Liver (tissue), 9 donors: ENCODE results near the gene LAMA5. TPM values are rescaled to one million over a fixed set of nuclear protein-coding genes. Genes with fewer than 3 reads are reported as not detected.

Source experiments
- DNase-seq: peaks from one replicate; pipeline ENCODE4 v3.0.0-alpha.2; 2017; ENCODE audit warnings: low spot score
- H3K27ac ChIP-seq, 2 donors: one replicate each; pipeline ENCODE4 v1.7.0; 2013; ENCODE audit warnings: inconsistent platforms in 2 of 2, low read length in 2 of 2, control low read depth in 1 of 2, low read depth in 1 of 2, mild to moderate bottlenecking in 1 of 2
- H3K27me3 ChIP-seq, 4 donors: one replicate each; pipeline versions ENCODE4 v1.6.1 to v1.7.0; 2013; ENCODE audit warnings: low read length in 3 of 4, inconsistent platforms in 1 of 4, mild to moderate bottlenecking in 1 of 4, moderate library complexity in 1 of 4; ENCODE audit not compliant: control insufficient read depth in 4 of 4, insufficient read depth in 4 of 4
- H3K36me3 ChIP-seq, 4 donors: one replicate each; pipeline versions ENCODE4 v1.6.1 to v1.7.0; 2013; ENCODE audit warnings: low read length in 3 of 4, mild to moderate bottlenecking in 3 of 4, low read depth in 1 of 4, moderate library complexity in 1 of 4; ENCODE audit not compliant: control insufficient read depth in 4 of 4, insufficient read depth in 3 of 4
- H3K4me1 ChIP-seq, 4 donors: one replicate each; pipeline versions ENCODE4 v1.6.1 to v1.7.0; 2013; ENCODE audit warnings: low read length in 3 of 4, mild to moderate bottlenecking in 3 of 4, moderate library complexity in 1 of 4; ENCODE audit not compliant: control insufficient read depth in 4 of 4, insufficient read depth in 4 of 4
- H3K4me3 ChIP-seq, 3 donors: one replicate each; pipeline versions ENCODE4 v1.6.1 to v1.7.0; 2013; ENCODE audit warnings: low read length in 3 of 3, control low read depth in 1 of 3, low read depth in 1 of 3, mild to moderate bottlenecking in 1 of 3
- H3K9ac ChIP-seq, 2 donors: one replicate each; pipeline ENCODE4 v1.7.0; 2013; ENCODE audit warnings: low read length in 2 of 2, mild to moderate bottlenecking in 2 of 2, moderate library complexity in 2 of 2, control low read depth in 1 of 2, low read depth in 1 of 2
- H3K9me3 ChIP-seq, 4 donors: one replicate each; pipeline versions ENCODE4 v1.6.1 to v1.7.0; 2013; ENCODE audit warnings: low read length in 3 of 4; ENCODE audit not compliant: control insufficient read depth in 4 of 4
- ATF3 ChIP-seq: IDR thresholded peaks from 2 replicates; pipeline ENCODE4 v1.6.1; 2016; ENCODE audit warnings: antibody characterized with exemption
- CTCF ChIP-seq: fragments of 150-350 bp; IDR thresholded peaks from 2 replicates; pipeline ENCODE4 v1.5.1; 2017; ENCODE audit warnings: improper control_type of control experiment, low read depth, low read length; ENCODE audit not compliant: missing input control
- FOXA2 ChIP-seq: IDR thresholded peaks from 2 replicates; pipeline ENCODE4 v1.6.1; 2016; ENCODE audit warnings: antibody characterized with exemption
- GABPA ChIP-seq, 2 donors: IDR thresholded peaks in 1 of 2; conservative IDR thresholded peaks in 1 of 2; 2 replicates each; pipeline ENCODE4 v1.6.1; 2016; ENCODE audit warnings: antibody characterized with exemption in 2 of 2, mild to moderate bottlenecking in 1 of 2, moderate library complexity in 1 of 2
- HNF4A ChIP-seq, 2 donors: conservative IDR thresholded peaks; 2 replicates each; pipeline ENCODE4 v1.6.1; 2016; ENCODE audit warnings: antibody characterized with exemption in 2 of 2, mild to moderate bottlenecking in 2 of 2
- HNF4G ChIP-seq: IDR thresholded peaks from 2 replicates; pipeline ENCODE4 v1.6.1; 2016; ENCODE audit warnings: antibody characterized with exemption
- JUND ChIP-seq, 2 donors: IDR thresholded peaks; 2 replicates each; pipeline ENCODE4 v1.6.1; 2016; ENCODE audit warnings: antibody characterized with exemption in 2 of 2
- RAD21 ChIP-seq, 2 donors: IDR thresholded peaks; 2 replicates each; pipeline ENCODE4 v1.6.1; 2016; ENCODE audit warnings: antibody characterized with exemption in 2 of 2, mild to moderate bottlenecking in 2 of 2
- RXRA ChIP-seq, 2 donors: IDR thresholded peaks; 2 replicates each; pipeline ENCODE4 v1.6.1; 2017 to 2018; ENCODE audit warnings: antibody characterized with exemption in 2 of 2, mild to moderate bottlenecking in 1 of 2
- SP1 ChIP-seq: IDR thresholded peaks from 2 replicates; pipeline ENCODE4 v1.6.1; 2018; ENCODE audit warnings: antibody characterized with exemption, mild to moderate bottlenecking
- YY1 ChIP-seq: IDR thresholded peaks from 2 replicates; pipeline ENCODE4 v1.6.1; 2016; ENCODE audit warnings: antibody characterized with exemption, mild to moderate bottlenecking
- WGBS: extraction: QIAGEN DNeasy Blood & Tissue Kit; methylation state at CpG from one replicate; pipeline ENCODE4 v1.1.7; 2013; 5-methylcytosine and 5-hydroxymethylcytosine counted together
- polyA plus RNA-seq, 2 donors: library from polyadenylated mRNA; stranded (reverse) in 1 of 2; unstranded in 1 of 2; fragments of 200-250 nt in 1 of 2; fragments of >200 nt in 1 of 2; fragmentation: Nextera tagmentation in 1 of 2; extraction: Ambion mirVana in 1 of 2; gene quantifications; one replicate each; pipeline versions ENCODE4 v1.2.1 to v1.2.3, GENCODE V29; 2013 to 2015
- total RNA-seq, 2 donors: library from RNA; depleted of rRNA; stranded (reverse); fragments of >200 nt; gene quantifications; one replicate each; pipeline ENCODE4 v1.2.3, GENCODE V29; 2014
- donor health status: healthy.
- donor health status: healthy.
- donor health status: healthy.
- donor health status: healthy.
- donor health status: healthy.

The LAMA5 gene
- total and polyA plus RNA-seq, 4 donors, result 3.6 to 40.2 (median 13.7) TPM

GRCh38 chr20:62392077-62392418 lies 24.9 kb upstream of the LAMA5 start:
- H3K36me3 ChIP-seq, result peaks cover 0 to 15% (median 4%) of the 10 kb centered on the region in 4 donors
- H3K4me1 ChIP-seq, result peaks cover 8 to 35% (median 28%) of the 10 kb centered on the region in 4 donors
- H3K27me3 ChIP-seq, result no peaks in the 10 kb centered on the region
- H3K9ac ChIP-seq, result no peak overlapping the region
- 95% methylated on average over 10 of the region's 10 CpGs for WGBS
- no peak overlapping the region for H3K4me3 ChIP-seq
- H3K27ac ChIP-seq, result no peak overlapping the region
- no peaks in the 10 kb centered on the region for H3K9me3 ChIP-seq
- TF ChIP-seq RAD21 (IDR thresholded peaks at IDR 0.05), result no peak
- TF ChIP-seq JUND (IDR thresholded peaks at IDR 0.05), result no peak
- no peak for TF ChIP-seq FOXA2
- TF ChIP-seq HNF4G, result no peak
- TF ChIP-seq RXRA (IDR thresholded peaks at IDR 0.05), result no peak
- no peak for TF ChIP-seq SP1
- no peak for DNase-seq

GRCh38 chr20:62391165-62392076 lies 24.3 kb upstream of the LAMA5 start:
- Histone ChIP-seq H3K9me3 (no peaks in the 10 kb centered on the region), H3K4me3 (no peak overlapping the region), H3K9ac (no peak overlapping the region), H3K36me3 (peaks cover 0 to 15% (median 4%) of the 10 kb centered on the region in 4 donors), H3K4me1 (peaks cover 8 to 35% (median 29%) of the 10 kb centered on the region in 4 donors), H3K27me3 (no peaks in the 10 kb centered on the region), H3K27ac (peak overlapping the region; percentile 60 to 69)
- TF ChIP-seq HNF4A (conservative IDR thresholded peaks at IDR 0.05), result peak in 1 of 2 donors; percentile 78
- no peak for TF ChIP-seq ATF3
- peak in 1 of 2 donors; percentile 49 for TF ChIP-seq GABPA (IDR thresholded peaks at IDR 0.05 in 1 of 2, conservative IDR thresholded peaks at IDR 0.05 in 1 of 2)
- no peak for TF ChIP-seq CTCF
- peak in 1 of 2 donors; percentile 80 for TF ChIP-seq RXRA (IDR thresholded peaks at IDR 0.05)
- DNase-seq, result no peak
- WGBS, result 64% methylated on average over 44 of the region's 44 CpGs

- no peak overlapping the region for H3K9ac ChIP-seq
- DNase-seq, result no peak
- no peak for TF ChIP-seq RXRA (IDR thresholded peaks at IDR 0.05)
- TF ChIP-seq SP1, result no peak
- no peak for TF ChIP-seq YY1
- no peak overlapping the region for H3K4me3 ChIP-seq
- peak overlapping the region in 1 of 2 donors; percentile 15 for H3K27ac ChIP-seq
- peaks cover 8 to 38% (median 31%) of the 10 kb centered on the region in 4 donors for H3K4me1 ChIP-seq
- H3K36me3 ChIP-seq, result peaks cover 0 to 15% (median 4%) of the 10 kb centered on the region in 4 donors
- no peaks in the 10 kb centered on the region for H3K9me3 ChIP-seq
- WGBS, result 83% methylated on average over 29 of the region's 29 CpGs
- H3K27me3 ChIP-seq, result no peaks in the 10 kb centered on the region
Measured at GRCh38 chr20:62390317-62391164, 23.4 kb upstream of the LAMA5 start.
